GM21367 (cell line): ENCODE results near the gene ZNG1B.
"Not testable (repeated sequence)": the region's sequence is repeated elsewhere in the genome, so short reads cannot be mapped to it uniquely, and the experiment has no call there.

ENCODE experiments used
- ATAC-seq: cut with Tn5 transposase; IDR thresholded peaks from one replicate; pipeline ENCODE4 v1.9.1; 2021; ENCODE audit not compliant: unreplicated experiment

The ZNG1B gene

GRCh38 chr2:113542529-113542928, 105.0 kb downstream of the ZNG1B start:
- not testable (repeated sequence) for ATAC-seq
